ENCODE results near the gene SLC16A8. TPM values are rescaled to one million over a fixed set of nuclear protein-coding genes. Genes with fewer than 3 reads are reported as not detected.
A peak's percentile ranks its signal among the peaks of the same experiment; 100 is the strongest.

The SLC16A8 gene
- total RNA-seq, 1 donor from 2014 or later, result 0.35 TPM

DNA sequence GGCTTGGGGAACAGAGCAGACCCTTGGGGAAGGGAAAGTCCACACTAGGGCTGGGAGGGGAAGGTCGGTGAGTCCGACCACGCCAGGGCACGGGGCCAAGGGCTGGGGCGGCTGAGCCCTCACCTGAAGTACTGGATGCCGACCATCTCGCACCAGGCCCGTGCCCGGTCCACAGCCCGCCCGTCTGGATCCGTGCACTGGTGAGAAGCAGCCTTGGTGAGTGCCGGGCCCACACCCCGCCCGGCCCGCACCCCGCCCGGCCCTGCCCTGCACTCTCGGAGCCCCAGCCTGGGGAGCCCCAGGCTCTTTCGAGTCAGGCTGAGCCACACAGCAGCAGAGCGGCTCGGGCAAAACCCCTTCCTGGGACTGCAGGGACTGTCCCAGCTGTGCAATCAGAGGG, 28.4 kb upstream of the SLC16A8 start:
- no peak for DNase-seq (ENCODE audit: low spot score)

DNA sequence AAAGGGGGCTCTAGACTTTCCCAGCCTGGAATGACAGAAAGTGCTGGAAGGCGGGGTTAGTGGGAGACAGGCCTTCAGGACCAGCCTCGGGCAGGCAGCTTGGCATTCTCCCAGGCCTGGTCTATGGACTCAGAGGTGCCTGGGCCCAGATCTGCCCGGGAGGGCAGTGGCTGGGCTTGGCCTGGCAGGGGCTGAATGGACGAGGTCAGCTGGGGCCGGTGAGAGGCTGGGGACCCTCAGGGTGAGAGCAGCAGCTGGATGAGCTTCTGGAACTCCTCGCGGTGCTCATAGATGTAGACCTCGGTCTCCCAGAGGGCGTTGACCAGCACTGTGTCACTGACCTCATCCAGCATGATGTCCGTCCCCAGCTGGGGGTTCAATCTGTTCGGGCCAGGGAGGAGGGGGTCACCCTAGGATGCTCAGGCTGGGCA, 28.0 kb upstream of the SLC16A8 start:
- DNase-seq (ENCODE audit: low spot score), result peak; percentile 58

DNA sequence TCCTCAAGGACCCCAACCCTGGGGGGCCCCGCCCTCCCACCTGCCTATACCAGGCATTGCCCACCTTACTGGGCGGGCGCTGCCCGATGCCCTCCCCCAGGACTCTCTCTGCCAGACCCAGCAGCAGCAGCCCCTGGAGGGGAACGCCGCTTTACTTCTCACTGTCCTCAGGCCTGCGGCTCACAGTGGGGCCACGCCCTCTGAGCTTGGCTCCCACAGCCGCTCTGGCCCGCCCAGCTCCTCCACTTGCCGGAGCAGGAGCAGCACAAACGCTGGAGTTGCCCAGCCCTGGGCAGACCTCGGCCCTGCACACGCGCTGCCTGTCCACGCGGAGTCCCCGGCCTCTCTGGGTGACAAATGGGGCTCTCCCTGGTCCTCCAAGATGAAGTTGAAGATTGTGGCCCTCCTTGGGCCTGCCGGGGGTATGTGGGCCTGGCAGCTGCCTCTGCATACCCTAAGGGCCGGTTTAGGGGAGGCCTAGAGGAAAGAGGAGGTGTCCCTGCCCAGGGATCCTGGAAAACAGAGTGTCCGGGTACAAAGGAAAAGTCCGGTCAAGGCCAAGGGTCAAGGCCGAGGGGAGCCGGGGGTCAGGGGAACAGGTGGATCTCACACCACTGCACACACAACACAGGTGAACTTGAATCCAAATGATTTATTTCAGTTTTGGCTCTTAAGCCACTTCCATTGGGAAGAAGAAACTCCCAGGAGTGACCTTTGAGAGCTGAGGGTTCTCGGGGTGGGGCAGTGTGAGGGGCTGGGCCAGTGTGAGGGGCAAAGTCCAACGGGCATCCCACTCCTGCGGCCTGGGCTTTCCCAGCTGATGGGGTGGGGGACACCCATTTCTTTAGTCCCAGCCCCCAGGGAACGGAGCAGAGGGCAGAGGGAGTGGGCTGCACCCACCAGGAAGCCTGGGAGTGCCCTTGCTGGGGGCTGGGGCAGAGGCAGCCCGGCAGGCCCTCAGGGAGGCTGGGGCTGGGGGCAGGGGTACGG, 27.2 kb upstream of the SLC16A8 start:
- DNase-seq (ENCODE audit: low spot score), result peak; percentile 59

DNA sequence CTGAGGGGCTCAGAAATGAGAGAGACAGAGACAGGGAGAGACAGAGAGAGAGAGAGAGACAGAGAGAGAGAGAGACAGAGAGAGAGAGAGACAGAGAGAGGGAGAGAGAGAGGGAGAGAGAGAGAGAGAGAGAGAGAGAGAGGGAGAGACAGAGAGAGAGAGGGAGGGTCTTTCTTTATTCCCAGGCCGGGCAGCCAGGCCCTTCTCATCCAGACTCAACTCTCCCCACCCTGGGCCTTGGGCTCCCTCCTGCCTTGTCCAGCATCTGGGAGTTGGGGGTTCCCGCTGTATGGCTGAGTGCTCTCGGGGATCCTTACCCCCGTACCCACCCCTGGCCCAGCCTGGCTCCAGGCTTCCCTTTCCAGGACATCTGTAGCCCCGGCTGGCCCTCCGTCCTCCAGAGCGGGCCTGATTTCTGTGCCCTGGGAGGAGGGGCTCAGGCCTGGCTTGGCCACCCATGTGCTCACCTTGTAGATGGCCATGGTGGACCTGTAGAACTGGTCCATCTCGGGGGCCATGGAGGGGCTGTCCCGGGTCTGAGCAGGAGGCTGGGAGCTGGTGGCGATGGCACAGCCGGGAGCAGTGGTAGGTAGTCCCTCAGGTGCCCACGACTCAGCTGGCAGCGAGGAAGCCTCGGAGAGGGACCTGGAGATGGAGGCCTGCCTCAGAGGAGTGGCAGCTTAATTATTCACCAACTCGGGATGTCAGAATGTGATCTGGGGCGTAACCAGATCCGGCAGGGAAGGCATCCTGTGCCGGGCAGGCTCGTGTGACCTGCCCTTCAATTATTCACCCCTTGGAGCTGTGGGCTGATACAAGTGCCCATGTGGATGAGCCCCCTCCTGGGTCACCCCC, 26.3 kb upstream of the SLC16A8 start, which contains the start of gene BAIAP2L2:
TSS of gene BAIAP2L2 (minus strand) at position 677 of the 855 bp plus-strand sequence. CDS start at position 518, 159 bp downstream.
- peak; percentile 83 for DNase-seq (ENCODE audit: low spot score)

DNA sequence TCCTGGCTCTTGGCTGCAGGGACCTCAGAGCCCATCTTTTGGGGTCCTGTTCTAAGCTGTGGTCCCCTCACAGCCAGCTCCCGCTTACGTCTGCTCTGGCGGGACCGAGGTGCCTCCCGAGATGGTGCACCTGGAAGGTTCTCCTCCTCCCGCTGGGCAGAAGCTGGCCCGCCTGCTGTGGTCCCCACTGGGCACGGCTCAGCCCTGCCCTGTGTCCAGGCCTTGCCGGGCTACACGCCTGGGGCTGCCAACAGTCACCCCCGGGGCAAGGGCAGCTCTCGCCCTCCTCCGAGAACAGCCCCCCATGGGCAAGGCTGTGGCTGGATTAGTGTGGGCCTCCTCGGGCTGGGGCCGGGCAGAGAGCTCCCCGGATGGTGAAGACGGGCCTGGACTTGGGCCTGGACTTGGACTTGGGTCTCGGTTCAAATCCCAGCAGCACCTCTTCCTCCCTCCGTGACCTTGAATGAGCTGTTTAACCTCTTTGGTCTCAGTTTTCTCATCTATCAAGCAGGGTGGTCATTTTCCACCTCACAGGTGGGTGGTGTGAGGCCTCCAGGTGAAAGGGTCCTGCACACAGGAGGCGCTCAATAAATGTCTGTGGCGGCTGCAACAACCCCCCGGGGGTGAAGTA, 25.5 kb upstream of the SLC16A8 start:
- DNase-seq (ENCODE audit: low spot score), result no peak

DNA sequence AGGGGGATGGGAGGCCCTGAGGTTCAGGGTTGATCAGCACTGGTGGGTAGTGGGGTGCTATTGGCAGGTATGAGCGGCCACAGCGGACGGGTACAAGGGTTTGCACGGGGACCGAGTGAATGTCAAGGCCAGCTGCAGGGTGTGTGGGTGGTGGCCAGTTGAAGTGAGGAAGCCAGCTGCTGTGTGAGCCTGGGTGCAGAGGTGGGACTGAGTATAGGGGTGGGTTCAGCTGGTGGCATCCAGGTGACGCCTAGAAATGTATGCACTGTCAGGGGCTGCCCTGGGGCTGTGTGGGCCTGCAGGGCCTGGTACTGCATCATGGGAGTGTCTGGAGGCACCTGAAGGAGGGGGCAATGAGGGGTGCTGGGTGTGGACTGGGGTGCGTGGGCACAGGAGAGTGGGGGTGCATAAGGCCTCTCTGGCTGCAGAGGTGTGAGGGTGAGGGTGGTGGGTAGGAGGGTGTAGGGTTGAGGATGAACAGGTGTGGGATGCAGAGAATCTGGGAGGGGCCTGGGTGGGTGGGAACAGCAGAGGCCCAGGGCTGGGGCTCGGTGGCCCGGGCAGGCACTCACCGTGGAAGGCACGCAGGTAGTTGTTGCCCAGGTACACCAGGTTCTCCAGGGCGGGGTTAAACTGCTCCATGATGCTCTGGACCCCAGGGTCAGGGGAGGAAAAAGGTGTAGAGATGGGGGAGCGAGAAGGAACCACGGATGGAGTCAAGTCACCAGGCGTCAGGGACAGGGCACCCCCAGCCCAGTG, 24.8 kb upstream of the SLC16A8 start:
- no peak for DNase-seq (ENCODE audit: low spot score)

DNA sequence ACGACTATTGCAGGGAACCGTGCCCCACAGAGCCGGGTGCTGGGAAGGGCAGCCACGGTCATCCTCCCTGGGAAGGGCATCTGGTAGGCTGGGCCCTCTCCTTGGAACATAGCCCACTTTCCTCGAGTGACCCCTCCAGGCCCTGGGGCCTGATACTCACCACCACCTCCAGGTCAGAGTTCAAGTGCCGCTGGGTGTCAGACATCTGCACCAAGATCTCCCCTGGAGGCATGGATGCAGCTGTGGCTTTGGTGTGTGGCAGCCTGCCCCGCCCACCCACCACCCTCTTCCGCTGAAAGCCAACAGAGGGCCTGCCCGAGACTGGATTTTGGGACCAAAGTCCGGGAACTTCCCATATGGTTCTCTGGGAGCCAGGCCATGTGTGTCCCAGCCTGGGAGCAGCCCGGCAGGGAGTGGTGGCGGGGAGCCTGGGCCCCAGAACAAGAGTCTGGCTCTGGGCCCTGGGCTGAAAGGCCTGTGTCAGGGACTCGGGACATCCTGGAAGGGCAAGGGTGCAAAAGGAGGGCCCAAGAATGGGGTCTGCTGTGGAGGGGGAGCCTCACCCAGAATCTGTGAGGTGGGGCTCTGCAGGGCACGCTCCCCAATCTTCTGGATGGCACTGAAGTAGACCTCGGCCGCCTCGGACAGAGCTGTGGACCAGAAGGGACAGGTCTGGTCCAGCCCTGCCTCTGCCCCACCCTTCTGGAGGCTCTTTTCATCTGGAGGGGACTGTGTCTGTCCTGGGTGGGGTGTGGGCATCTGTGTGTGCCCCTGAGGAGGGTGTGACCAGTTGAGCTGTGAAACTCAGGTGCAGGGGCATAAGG, 23.9 kb upstream of the SLC16A8 start:
- DNase-seq (ENCODE audit: low spot score), result peak; percentile 69

DNA sequence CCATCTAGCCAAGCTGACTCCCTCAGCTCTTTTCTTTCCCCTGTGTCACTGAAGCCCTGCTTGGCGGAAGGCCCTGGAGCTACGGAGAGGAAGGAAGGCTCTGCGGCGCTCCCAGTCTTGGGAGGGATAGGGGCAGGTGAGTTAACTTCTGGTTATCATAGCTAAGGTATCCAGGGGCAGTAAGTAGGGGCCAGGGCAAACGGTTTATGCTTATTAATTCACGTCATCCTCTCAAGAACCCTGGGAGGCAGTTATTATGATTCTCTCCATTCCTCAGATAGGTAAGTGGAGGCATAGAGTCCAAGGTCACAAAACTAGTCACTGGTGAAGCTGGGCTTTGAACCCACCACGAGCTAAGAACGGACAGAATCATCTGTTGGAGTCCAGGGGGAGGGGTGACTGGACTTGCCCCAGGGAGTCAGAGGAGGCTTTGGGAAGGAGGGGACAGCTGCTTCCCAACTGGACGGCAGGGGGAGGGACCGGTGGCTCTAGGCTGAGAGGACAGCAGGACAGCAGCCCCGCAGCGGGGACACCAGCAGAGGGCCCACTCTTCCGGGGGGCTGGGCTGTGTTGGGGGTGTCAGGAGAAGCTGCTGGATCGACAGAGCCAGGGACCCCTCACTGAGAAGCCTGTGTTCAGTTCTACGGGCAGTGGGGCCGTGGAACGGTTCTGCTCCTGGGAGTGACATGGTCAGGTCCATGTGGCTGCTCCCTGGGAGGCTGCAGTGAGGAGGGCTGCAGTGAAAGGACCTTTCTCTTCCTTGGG, 23.0 kb upstream of the SLC16A8 start:
- no peak for DNase-seq (ENCODE audit: low spot score)

DNA sequence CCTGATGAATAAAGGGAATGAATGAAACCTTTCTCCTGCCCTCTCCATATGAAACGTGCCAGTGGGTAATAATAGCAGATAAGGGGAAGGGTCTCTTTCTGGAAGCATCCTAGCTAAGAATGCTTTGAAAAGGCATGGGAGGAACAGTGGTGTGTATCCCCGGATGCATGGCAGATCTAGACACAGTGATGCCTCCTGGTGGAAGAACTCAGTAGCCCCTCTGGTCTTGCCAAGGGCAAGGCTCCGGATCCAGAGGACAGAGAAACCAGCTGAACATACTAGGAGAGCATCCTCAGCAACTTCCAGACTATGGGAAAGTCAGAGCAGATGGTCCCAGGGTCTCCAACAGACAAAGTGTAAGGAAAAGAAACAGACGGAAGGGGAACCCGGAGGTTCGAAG, 20.1 kb upstream of the SLC16A8 start:
- no peak for DNase-seq (ENCODE audit: low spot score)

DNA sequence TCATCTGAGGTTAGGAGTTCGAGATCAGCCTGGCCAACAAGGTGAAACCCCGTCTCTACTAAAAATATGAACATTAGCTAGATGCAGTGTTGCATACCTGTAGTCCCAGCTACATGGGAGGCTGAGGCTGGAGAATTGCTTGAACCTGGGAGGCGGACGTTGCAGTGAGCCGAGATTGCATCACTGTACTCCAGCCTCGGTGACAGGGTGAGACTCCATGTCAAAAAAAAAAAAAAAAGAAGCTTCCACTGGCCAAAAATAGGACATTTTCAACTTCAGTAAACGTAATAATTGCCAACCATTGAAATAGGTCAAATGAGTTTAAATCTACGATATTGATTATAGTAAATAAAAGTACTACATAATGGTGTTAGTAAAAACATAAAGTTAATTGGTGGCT, 19.7 kb upstream of the SLC16A8 start:
- DNase-seq (ENCODE audit: low spot score), result no peak

DNA sequence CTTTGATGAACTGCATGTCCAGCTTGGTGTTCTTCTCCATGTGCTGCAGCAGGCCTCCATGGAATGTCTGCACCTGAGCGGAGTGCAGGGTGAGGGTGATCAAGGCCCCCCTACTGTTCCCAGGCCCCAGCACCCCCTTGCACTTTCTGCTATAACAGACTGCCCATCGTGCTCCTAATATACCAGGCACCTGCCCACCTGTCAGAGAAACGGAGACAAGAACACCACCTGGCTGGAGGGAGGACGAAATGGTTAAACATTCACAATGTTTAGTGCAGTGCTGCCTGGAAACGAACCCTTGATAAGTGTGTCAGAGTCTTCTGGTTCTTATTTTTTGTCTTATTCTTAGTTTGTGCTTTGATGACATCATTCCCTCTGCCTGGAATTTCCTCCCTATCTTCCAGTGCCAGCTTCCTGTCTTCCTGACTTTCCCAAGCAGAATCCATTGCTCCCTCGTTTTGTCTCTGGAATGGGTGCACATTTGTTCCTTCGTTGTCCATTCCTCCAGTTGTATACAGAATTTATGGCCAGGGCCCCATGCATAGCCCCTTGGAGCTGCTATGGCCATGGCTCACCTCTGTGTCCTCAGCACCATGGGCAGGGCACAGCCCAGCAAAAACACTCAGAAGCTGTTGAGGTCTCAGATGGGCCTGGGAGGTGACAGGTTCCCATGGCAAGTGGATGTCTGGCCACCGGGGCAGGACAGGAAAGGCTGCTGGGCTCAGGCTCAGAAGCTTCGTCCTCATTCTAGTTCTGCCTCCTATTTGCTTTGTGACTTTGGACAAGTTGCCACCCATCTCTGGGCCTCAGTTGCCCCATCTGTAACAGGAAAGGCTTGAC, 14.6 kb upstream of the SLC16A8 start:
- DNase-seq (ENCODE audit: low spot score), result no peak

DNA sequence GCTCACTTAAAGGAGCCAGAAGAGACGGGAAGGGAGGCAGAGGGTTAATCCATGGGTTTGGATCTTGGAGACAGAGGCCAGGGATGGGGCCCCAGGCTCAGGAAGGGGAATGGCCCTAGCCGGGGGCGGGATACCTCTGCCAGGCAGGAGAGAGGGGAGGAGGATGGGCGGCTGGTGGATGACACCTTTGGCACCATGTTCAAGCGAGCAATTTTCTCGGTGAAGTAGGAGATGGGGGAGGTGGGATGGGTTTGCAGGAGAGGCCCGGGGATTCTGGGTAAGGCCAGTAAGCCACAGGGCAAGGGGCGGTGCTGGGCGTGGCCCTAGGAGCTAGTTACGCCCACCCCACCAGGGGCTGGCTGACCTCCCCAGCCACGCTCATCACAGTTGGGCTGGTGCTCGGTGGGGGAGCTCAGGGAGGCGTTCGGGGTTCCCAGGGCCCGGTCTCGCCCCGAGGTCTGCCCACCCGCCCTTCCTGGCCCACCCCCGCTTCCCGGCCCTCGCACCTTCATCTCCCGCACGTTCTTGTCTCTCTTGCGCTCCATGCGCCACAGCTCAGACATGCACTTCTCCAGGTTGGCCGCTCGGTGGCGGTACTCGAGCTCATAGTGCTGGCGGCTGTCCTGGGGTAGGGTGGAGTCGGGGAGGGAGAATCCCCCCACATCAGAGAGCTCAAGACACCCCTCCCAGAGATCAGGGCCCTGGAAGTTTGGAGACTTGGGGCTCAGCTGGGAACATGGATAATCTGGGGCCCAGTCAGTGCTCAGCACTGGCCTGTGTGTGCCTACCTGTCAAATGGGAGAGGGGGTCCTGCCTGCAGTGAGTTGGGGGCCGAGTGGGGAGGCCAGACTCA, 13.8 kb upstream of the SLC16A8 start:
- DNase-seq (ENCODE audit: low spot score), result no peak

DNA sequence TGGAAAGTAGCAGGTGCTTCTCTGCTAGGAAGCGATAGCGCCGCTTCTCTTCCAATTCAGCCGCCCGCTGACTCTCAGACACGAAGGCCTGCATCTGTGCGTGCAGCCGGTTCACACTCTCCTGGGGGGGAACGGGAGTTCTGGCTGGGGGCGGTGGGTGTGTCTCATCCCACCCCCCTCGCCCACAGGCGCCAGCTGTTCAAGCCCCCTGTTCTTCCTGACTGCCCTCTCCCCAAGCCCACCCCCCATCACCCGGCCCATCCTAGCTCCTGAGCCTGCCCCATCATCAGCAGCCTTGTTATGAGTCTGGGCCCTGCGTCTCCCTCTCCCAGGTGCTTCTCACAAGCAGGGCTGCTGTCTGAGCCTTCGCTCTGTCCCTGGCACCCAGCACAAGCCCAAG, 13.1 kb upstream of the SLC16A8 start:
- no peak for DNase-seq (ENCODE audit: low spot score)

DNA sequence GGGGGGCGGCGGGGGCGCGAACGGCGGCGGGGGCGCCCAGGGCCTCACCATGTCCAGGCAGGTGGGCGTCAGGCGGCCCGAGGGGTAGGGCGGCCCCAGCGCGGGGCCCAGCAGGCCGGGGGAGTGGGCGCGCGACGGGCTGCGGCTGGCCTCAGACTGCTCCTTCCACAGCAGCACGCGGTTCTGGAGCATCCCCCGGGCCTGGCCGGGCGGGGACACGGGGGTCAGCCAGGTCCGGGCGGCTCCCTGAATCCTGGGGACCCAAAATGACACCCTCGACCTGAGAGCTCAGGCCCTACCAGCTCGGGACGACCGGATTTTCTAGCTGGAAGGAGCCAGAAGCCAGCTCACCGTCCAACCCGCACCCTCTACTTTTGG, 5.5 kb upstream of the SLC16A8 start:
- DNase-seq (ENCODE audit: low spot score), result no peak

DNA sequence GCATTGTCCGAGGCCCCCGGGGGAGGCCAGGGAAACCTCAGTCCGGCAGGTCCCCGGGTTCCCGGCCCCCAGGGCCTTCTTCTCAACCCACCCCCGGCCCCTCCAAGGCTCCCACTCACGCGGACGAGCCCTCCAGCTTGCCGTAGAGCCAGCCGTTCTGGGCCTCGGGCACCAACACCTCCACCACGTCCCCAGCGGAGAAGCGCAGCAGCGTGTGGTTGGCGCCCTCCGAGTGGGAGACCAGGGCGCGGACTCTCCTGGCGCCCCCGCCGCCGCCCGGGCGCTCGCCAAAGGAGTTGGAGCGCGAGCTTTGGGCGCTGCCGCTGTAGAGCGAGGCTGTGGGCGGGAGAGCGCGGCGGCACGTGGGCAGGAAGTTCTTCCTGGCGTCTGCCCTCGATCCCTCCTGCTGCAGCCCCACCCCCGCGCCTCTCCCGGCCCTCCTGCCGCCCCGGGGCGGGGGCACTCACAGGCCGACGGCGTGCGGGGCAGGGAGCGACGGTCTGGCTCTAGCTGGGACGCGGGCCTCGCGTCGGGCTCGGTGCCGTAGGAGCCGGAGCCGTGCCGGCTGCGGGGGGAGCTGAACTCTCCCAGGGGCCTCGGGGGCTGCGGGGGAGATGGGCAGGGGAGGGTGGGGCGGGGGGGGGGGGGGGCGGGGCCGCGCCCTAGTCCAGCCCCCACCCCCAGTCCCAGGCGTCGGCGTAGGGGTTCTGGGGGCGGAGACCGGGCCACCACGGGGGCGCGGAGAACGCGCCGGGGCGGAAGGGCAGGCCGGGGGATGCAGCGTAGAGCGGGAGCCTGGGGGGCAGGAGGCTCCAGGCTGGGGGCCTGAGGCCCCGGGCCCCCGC, 4.9 kb upstream of the SLC16A8 start:
- no peak for DNase-seq (ENCODE audit: low spot score)

DNA sequence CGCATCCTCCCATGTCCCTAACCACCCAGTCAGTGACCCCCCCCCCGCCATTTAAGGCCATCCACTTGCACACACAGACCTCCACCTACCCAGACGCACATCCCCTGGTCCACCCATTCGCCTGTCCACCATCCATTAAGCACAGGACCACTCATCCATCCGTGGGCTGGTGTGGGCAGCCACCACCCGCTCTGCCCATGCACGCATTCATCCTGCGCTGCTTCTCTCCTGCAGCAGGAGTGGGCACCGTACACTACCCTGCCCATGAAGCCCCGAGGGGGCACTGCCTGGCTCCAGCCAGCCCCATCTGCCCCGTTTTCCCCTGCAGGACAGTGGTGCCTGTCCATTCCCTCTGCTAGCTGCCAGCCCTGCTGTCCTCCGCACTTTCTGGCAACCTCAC, 3.9 kb upstream of the SLC16A8 start:
- DNase-seq (ENCODE audit: low spot score), result no peak

DNA sequence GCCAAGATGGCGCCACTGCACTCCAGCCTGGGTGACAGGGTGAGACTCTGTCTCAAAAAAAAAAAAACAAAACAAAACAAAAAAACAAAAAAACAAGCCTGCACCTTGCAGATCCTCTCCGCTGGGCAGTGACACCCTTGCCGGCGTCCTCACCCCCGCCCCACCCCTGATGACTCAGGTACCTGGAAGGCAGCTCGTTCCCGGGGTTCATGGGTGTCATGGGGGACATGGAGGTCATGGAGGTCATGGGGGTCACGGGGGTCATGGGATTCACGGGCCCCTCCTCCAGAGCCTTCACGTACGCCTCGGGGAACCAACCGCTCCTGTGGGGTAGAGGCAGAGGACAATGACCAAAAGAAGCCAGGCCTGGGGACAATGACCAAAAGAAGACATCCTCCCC, 3.0 kb upstream of the SLC16A8 start:
- DNase-seq (ENCODE audit: low spot score), result no peak

Measured in mucosa of gallbladder (tissue), 1 donor.